ENCODE measurements around the gene TESMIN. TPM values are rescaled to one million over a fixed set of nuclear protein-coding genes. Genes with fewer than 3 reads are reported as not detected.

The TESMIN gene
- total RNA-seq, 1 experiment from 2014 or later = 8.0 TPM

GRCh38 chr11:68763926-68764657 is 12.8 kb upstream of the TESMIN start:
- intact Hi-C loops (cut with micrococcal nuclease; ENCODE audit: unreplicated experiment) = no loop called here
- no peaks in the 10 kb centered on the region for H3K36me3 ChIP-seq (ENCODE audit: insufficient read depth, low read length, poor library complexity, severe bottlenecking)
- BruUV-seq (replicated peaks) = no TSS peak
- H3K9me3 ChIP-seq (ENCODE audit: low read depth, low read length, poor library complexity, severe bottlenecking) = no peaks in the 10 kb centered on the region
- no peak overlapping the region for H3K4me3 ChIP-seq (ENCODE audit: low read depth, low read length, poor library complexity, severe bottlenecking)
- no peak overlapping the region for H3K27ac ChIP-seq (ENCODE audit: low read depth, low read length, poor library complexity, severe bottlenecking)
- ChIA-PET POLR2A (ENCODE audit: low non-redundant PET) (no interaction called here), CTCF (no interaction called here)
- no peaks in the 10 kb centered on the region for H3K27me3 ChIP-seq (replicated peaks; ENCODE audit: insufficient read depth, low read depth, low read length, poor library complexity)
- TF ChIP-seq EZH2 (IDR thresholded peaks at IDR 0.05; ENCODE audit: borderline replicate concordance, low read depth, low read length, poor library complexity, severe bottlenecking) (no peak), CTCF (conservative IDR thresholded peaks at IDR 0.05; ENCODE audit: low read depth, low read length) (0 out of 2 replicates have a peak, but pooled peaks have one; percentile 21)
- peaks cover 4% of the 10 kb centered on the region for H3K4me1 ChIP-seq (ENCODE audit: insufficient read depth, low read length, poor library complexity, severe bottlenecking)
- no peak for DNase-seq (ENCODE audit: low spot score)

GRCh38 chr11:68763181-68763721 is 11.9 kb upstream of the TESMIN start:
- no peaks in the 10 kb centered on the region for H3K9me3 ChIP-seq (ENCODE audit: low read depth, low read length, poor library complexity, severe bottlenecking)
- no peak overlapping the region for H3K27ac ChIP-seq (ENCODE audit: low read depth, low read length, poor library complexity, severe bottlenecking)
- TF ChIP-seq EZH2 (IDR thresholded peaks at IDR 0.05; ENCODE audit: borderline replicate concordance, low read depth, low read length, poor library complexity, severe bottlenecking) (no peak), CTCF (conservative IDR thresholded peaks at IDR 0.05; ENCODE audit: low read depth, low read length) (no peak)
- no peaks in the 10 kb centered on the region for H3K36me3 ChIP-seq (ENCODE audit: insufficient read depth, low read length, poor library complexity, severe bottlenecking)
- BruUV-seq (replicated peaks) = no TSS peak
- CTCF ChIA-PET = no interaction called here
- POLR2A ChIA-PET (ENCODE audit: low non-redundant PET) = no interaction called here
- H3K4me3 ChIP-seq (ENCODE audit: low read depth, low read length, poor library complexity, severe bottlenecking) = no peak overlapping the region
- peaks cover 4% of the 10 kb centered on the region for H3K4me1 ChIP-seq (ENCODE audit: insufficient read depth, low read length, poor library complexity, severe bottlenecking)
- H3K27me3 ChIP-seq (replicated peaks; ENCODE audit: insufficient read depth, low read depth, low read length, poor library complexity) = no peaks in the 10 kb centered on the region
- intact Hi-C loops (cut with micrococcal nuclease; ENCODE audit: unreplicated experiment) = no loop called here
- DNase-seq (ENCODE audit: low spot score) = peak; percentile 46

- BruUV-seq (replicated peaks) = no TSS peak
- Histone ChIP-seq H3K27ac (ENCODE audit: low read depth, low read length, poor library complexity, severe bottlenecking) (no peak overlapping the region), H3K4me3 (ENCODE audit: low read depth, low read length, poor library complexity, severe bottlenecking) (no peak overlapping the region), H3K4me1 (ENCODE audit: insufficient read depth, low read length, poor library complexity, severe bottlenecking) (peaks cover 4% of the 10 kb centered on the region), H3K36me3 (ENCODE audit: insufficient read depth, low read length, poor library complexity, severe bottlenecking) (no peaks in the 10 kb centered on the region), H3K27me3 (replicated peaks; ENCODE audit: insufficient read depth, low read depth, low read length, poor library complexity) (no peaks in the 10 kb centered on the region), H3K9me3 (ENCODE audit: low read depth, low read length, poor library complexity, severe bottlenecking) (no peaks in the 10 kb centered on the region)
- TF ChIP-seq EZH2 (IDR thresholded peaks at IDR 0.05; ENCODE audit: borderline replicate concordance, low read depth, low read length, poor library complexity, severe bottlenecking) (no peak), CTCF (conservative IDR thresholded peaks at IDR 0.05; ENCODE audit: low read depth, low read length) (no peak)
- CTCF ChIA-PET = no interaction called here
- no peak for DNase-seq (ENCODE audit: low spot score)
- intact Hi-C loops (cut with micrococcal nuclease; ENCODE audit: unreplicated experiment) = no loop called here
- POLR2A ChIA-PET (ENCODE audit: low non-redundant PET) = no interaction called here
Measured at GRCh38 chr11:68762481-68762880, 11.2 kb upstream of the TESMIN start.
